Stimulated activated CD8-positive, alpha-beta memory T cell treated with anti-CD3 and anti-CD28 coated beads, Interleukin-4, amount 100 ng/mL, for 24 hours (primary cell): ENCODE data around the gene C1QTNF8.
"Not testable (repeated sequence)": the region's sequence is repeated elsewhere in the genome, so short reads cannot be mapped to it uniquely, and the experiment has no call there.

Experiments used
- DNase-seq: peaks from one replicate; pipeline ENCODE4 v3.0.0-alpha.2; 2020; ENCODE audit warnings: low read depth

The C1QTNF8 gene

GRCh38 chr16:1093284-1094123 is 2.5 kb downstream of the C1QTNF8 start:
- no peak for DNase-seq

DNA sequence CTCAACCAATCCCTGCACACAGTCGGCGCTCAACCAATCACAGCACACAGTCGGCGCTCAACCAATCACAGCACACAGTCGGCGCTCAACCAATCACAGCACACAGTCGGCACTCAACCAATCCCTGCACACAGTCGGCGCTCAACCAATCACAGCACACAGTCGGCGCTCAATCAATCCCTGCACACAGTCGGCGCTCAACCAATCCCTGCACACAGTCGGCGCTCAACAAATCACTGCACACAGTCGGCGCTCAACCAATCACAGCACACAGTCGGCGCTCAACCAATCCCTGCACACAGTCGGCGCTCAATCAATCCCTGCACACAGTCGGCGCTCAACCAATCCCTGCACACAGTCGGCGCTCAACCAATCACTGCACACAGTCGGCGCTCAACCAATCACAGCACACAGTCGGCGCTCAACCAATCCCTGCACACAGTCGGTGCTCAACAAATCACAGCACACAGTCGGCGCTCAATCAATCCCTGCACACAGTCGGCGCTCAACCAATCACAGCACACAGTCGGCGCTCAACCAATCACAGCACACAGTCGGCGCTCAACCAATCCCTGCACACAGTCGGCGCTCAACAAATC is 3.3 kb downstream of the C1QTNF8 start:
- not testable (repeated sequence) for DNase-seq

DNA sequence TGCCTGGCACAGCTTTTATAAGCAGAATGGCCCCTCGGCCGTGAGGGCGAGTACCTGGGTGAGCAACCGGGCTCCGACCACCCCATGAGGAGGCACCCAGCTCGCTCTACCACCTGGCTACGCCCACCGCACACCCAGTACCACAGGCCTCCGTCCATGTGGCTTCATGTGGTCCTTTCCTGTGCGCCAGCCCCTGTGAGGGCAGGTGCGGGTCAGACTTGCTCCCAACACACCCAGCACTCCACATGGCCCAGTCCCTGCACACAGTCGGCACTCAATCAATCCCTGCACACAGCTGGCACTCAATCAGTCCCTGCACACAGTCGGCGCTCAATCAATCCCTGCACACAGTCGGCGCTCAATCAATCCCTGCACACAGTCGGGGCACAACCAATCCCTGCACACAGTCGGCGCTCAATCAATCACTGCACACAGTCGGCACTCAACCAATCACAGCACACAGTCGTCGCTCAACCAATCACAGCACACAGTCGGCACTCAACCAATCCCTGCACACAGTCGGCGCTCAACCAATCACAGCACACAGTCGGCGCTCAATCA is 4.0 kb downstream of the C1QTNF8 start:
- DNase-seq: no peak

- DNase-seq: no peak
Observed at GRCh38 chr16:1090620-1091587, 5.1 kb downstream of the C1QTNF8 start.

GRCh38 chr16:1089822-1090619 is 6.0 kb downstream of the C1QTNF8 start:
- no peak for DNase-seq

GRCh38 chr16:1089439-1089821 is 6.6 kb downstream of the C1QTNF8 start:
- DNase-seq: no peak

DNA sequence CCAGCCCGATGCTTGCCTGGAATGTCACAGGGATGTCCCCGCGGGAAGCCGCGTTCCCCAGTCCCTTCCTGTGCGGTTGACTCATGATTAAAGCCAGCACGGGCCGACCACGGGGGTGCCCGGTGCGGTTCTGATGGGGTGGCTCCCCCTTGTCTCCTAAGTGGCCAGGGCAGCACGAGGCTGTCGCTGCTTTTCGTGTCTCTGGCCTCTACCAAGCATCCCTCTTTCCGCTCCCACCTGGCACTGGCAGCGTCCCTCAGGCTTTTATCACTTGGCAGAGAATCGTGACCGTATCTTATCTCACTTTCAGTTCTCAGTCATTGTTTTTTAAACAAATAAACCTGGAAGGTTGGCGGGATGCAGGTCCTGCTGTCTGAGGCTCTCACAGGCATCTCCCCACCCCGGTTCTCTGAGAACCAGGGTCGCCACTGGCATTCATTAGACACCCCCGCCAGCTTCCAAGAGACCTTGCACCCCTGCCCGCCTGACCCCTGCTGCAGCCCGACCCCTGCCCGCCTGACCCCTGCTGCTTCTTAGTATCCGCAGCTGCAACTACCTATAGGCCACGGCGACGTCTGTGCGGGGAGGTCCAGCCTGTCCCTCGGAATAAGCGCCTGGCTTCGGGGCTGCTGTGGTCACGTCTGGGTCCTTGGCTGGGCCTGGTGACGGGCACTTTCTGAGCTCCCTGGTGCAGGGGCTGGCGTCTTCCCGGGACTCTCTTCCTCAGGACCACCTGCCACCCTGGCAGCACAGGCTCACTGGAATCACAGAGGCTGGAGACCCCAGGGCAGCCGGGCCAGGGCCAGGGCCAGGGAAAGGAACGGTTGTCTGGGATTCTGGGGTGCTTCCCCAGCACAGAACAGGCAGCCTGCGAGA is 7.5 kb downstream of the C1QTNF8 start:
- DNase-seq: no peak

DNA sequence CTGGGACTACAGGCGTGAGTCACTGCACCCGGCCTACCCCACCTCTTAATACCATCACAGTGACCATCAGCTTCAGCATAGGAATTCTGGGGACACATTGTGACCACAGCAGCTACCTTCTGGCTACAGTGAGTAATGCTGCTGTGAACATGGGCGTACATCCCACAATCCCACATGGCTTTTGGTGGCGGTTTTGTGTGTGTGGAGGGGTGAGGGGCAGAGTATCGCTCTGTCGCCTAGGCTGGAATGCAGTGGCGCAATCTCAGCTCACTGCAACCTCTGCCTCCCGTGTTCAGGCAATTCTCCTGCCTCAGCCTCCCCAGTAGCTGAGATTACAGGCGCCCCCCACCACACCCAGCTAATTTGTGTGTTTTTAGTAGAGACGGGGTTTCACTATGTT is 9.6 kb downstream of the C1QTNF8 start:
- not testable (repeated sequence) for DNase-seq

DNA sequence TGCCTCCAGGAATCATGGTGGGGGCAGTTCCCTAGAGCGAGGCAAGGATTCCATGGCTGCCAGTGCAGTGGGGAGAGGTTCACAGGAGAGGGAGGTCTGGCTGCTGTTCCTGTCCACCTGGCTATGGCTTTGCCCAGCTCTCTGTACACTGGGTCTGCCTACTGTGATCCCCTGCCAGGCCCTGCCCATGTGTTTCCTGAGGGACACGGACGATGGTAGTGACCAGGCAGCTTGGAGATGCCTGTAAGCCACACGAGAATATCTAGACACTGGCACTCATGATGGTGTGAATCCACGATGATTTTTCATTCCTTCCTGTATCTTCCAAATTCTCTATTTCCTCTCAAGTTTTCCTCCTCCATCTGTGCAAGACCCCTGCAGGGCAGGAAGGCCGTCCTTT is 11.1 kb downstream of the C1QTNF8 start:
- no peak for DNase-seq

GRCh38 chr16:1082952-1083675 is 12.9 kb downstream of the C1QTNF8 start:
- no peak for DNase-seq

GRCh38 chr16:1082266-1082951 is 13.6 kb downstream of the C1QTNF8 start:
- DNase-seq: no peak

GRCh38 chr16:1081734-1082265 is 14.2 kb downstream of the C1QTNF8 start:
- no peak for DNase-seq

GRCh38 chr16:1080801-1081733 is 15.0 kb downstream of the C1QTNF8 start:
- no peak for DNase-seq

DNA sequence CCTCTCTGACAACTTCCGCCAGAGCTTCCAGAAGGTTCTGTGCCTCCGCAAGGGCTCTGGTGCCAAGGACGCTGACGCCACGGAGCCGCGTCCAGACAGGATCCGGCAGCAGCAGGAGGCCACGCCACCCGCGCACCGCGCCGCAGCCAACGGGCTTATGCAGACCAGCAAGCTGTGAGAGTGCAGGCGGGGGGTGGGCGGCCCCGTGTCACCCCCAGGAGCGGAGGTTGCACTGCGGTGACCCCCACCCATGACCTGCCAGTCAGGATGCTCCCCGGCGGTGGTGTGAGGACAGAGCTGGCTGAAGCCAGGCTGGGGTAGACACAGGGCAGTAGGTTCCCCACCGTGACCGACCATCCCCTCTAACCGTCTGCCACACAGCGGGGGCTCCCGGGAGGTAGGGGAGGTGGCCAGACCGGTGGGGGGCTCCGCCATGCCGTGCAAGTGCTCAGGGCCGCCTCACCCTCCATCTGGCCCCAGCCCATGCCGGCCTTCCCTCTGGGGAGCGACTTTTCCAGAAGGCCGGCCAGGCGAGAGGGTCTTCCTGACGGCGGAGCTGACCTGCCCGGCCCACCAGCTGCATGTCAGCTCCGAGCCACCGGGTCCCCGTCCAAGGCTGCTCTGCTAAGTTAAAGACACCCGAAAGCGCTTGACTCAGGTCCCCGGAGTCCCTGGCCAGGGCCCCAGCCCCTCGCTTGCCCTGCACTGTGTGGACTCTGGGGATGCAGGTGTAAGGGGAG is 16.1 kb downstream of the C1QTNF8 start:
- DNase-seq: no peak

DNA sequence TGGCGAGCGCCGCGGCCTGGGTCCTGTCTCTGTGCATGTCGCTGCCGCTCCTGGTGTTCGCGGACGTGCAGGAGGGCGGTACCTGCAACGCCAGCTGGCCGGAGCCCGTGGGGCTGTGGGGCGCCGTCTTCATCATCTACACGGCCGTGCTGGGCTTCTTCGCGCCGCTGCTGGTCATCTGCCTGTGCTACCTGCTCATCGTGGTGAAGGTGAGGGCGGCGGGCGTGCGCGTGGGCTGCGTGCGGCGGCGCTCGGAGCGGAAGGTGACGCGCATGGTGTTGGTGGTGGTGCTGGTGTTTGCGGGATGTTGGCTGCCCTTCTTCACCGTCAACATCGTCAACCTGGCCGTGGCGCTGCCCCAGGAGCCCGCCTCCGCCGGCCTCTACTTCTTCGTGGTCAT is 16.7 kb downstream of the C1QTNF8 start:
- DNase-seq: no peak

DNA sequence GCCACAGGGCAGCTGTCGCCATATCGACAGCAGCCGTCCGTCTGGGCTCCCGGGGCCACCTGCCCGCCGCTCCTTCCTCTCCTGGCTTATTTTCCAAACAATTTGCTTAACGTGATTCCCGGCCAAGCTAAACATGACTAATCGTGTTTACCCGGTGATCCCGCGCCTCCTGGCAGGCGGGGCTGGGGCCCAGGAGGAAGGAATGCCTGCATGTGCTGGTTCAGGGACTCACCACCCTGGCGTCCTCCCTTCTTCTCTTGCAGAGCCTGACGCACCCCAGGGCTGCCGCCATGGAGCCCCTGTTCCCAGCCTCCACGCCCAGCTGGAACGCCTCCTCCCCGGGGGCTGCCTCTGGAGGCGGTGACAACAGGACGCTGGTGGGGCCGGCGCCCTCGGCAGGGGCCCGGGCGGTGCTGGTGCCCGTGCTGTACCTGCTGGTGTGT is 17.4 kb downstream of the C1QTNF8 start:
- DNase-seq: no peak
